Smooth muscle cell (in vitro differentiated cells): Measurements from ENCODE around the gene ARF6. TPM values are rescaled to one million over a fixed set of nuclear protein-coding genes. Genes with fewer than 3 reads are reported as not detected.

Experiments
- DNase-seq: peaks from one replicate; lab custom pipeline; 2025; ENCODE audit not compliant: unreplicated experiment; lab: John Stamatoyannopoulos, UW
- H2AFZ ChIP-seq: fragments of 200-600 bp; sonication (generic); 2 replicates; pipeline ENCODE4 v1.6.0; 2016; ENCODE audit warnings: antibody characterized with exemption, low read depth, mild to moderate bottlenecking
- H3F3A ChIP-seq: fragments of 200-600 bp; sonication (generic); 2 replicates; pipeline ENCODE4 v1.6.0; 2017; ENCODE audit warnings: antibody characterized with exemption, low read depth
- H3K27ac ChIP-seq: fragments of 200-600 bp; sonication (generic); 2 replicates; pipeline ENCODE4 v1.5.1; 2016; ENCODE audit warnings: low read depth, mild to moderate bottlenecking
- H3K27me3 ChIP-seq: fragments of 200-600 bp; sonication (generic); 2 replicates; pipeline ENCODE4 v1.6.1; 2016; ENCODE audit warnings: low read depth, mild to moderate bottlenecking
- H3K36me3 ChIP-seq: fragments of 200-600 bp; sonication (generic); 2 replicates; pipeline ENCODE4 v1.5.1; 2016; ENCODE audit warnings: low read depth
- H3K4me1 ChIP-seq: fragments of 200-600 bp; sonication (generic); 2 replicates; pipeline ENCODE4 v1.5.1; 2016; ENCODE audit warnings: low read depth
- H3K4me2 ChIP-seq: fragments of 200-600 bp; sonication (generic); 2 replicates; pipeline ENCODE4 v1.6.0; 2016; ENCODE audit warnings: mild to moderate bottlenecking
- H3K4me3 ChIP-seq: fragments of 200-600 bp; sonication (generic); 2 replicates; pipeline ENCODE4 v1.5.1; 2016; ENCODE audit warnings: mild to moderate bottlenecking
- H3K79me2 ChIP-seq: fragments of 200-600 bp; sonication (generic); 2 replicates; pipeline ENCODE4 v1.6.0; 2016; ENCODE audit warnings: low read depth, mild to moderate bottlenecking
- H3K9ac ChIP-seq: fragments of 200-600 bp; sonication (generic); 2 replicates; pipeline ENCODE4 v1.6.0; 2016; ENCODE audit warnings: low read depth
- H3K9me3 ChIP-seq: fragments of 200-600 bp; sonication (generic); replicated peaks from 2 replicates; pipeline ENCODE4 v1.5.1; 2016; ENCODE audit warnings: low read depth
- H4K20me1 ChIP-seq: fragments of 200-600 bp; sonication (generic); 2 replicates; pipeline ENCODE4 v1.6.0; 2016; ENCODE audit warnings: low read depth
- CTCF ChIP-seq: fragments of 200-600 bp; sonication (generic); IDR thresholded peaks from 2 replicates; pipeline ENCODE4 v1.5.1; 2017; ENCODE audit warnings: borderline replicate concordance, mild to moderate bottlenecking, antibody characterized with exemption; ENCODE audit not compliant: insufficient read depth, poor library complexity, severe bottlenecking
- WGBS: methylation state at CpG from one replicate; pipeline ENCODE4 v1.1.7; 2016; ENCODE audit warnings: low lambda C conversion rate; 5-methylcytosine and 5-hydroxymethylcytosine counted together
- polyA plus RNA-seq: library from polyadenylated mRNA; unstranded; fragments of >200 nt; fragmentation: Nextera tagmentation; extraction: Ambion mirVana; gene quantifications from 2 replicates; pipeline ENCODE4 v1.2.1, GENCODE V29; 2016
- total RNA-seq: library from RNA; depleted of rRNA; stranded (reverse); fragments of >200 nt; gene quantifications from 2 replicates; pipeline ENCODE4 v1.2.3, GENCODE V29; 2014

Gene ARF6
- total and polyA plus RNA-seq, 2 experiments from 2014 or later, result 59.8 to 68.7 TPM

- Histone ChIP-seq H3F3A (peaks cover 15% of the 10 kb centered on the region), H3K4me3 (no peak overlapping the region), H3K36me3 (no peaks in the 10 kb centered on the region), H3K27me3 (no peaks in the 10 kb centered on the region), H2AFZ (peak overlapping the region; percentile 44), H3K27ac (peak overlapping the region; percentile 58), H3K9me3 (no peaks in the 10 kb centered on the region), H3K9ac (no peak overlapping the region), H3K4me1 (peaks cover 9% of the 10 kb centered on the region), H3K79me2 (peaks cover 2% of the 10 kb centered on the region), H3K4me2 (no peak overlapping the region), H4K20me1 (no peaks in the 10 kb centered on the region)
- no peak for TF ChIP-seq CTCF
- no peak for DNase-seq
- 76% methylated on average over 6 of the region's 6 CpGs for WGBS
These were observed 35.4 kb upstream of the ARF6 start for GRCh38 chr14:49857427-49858003.

GRCh38 chr14:49858383-49858782 lies 34.5 kb upstream of the ARF6 start:
- Histone ChIP-seq H3K79me2 (no peaks in the 10 kb centered on the region), H3K9me3 (no peaks in the 10 kb centered on the region), H3K4me3 (no peak overlapping the region), H3K4me2 (no peak overlapping the region), H2AFZ (no peak overlapping the region), H3K4me1 (peaks cover 9% of the 10 kb centered on the region), H4K20me1 (no peaks in the 10 kb centered on the region), H3F3A (peaks cover 15% of the 10 kb centered on the region), H3K27me3 (no peaks in the 10 kb centered on the region), H3K36me3 (no peaks in the 10 kb centered on the region), H3K9ac (no peak overlapping the region), H3K27ac (no peak overlapping the region)
- TF ChIP-seq CTCF, result no peak
- no peak for DNase-seq
- 91% methylated on average over 3 of the region's 3 CpGs for WGBS

GRCh38 chr14:49860988-49861698 lies 31.7 kb upstream of the ARF6 start:
- H4K20me1 ChIP-seq, result no peaks in the 10 kb centered on the region
- no peaks in the 10 kb centered on the region for H3K79me2 ChIP-seq
- peak overlapping the region; percentile 95 for H3K27ac ChIP-seq
- peak overlapping the region; percentile 68 for H3K4me3 ChIP-seq
- H3K9me3 ChIP-seq, result no peaks in the 10 kb centered on the region
- peak overlapping the region; percentile 94 for H3K9ac ChIP-seq
- peaks cover 23% of the 10 kb centered on the region for H3F3A ChIP-seq
- peaks cover 12% of the 10 kb centered on the region for H3K4me1 ChIP-seq
- H2AFZ ChIP-seq, result peak overlapping the region; percentile 93
- H3K36me3 ChIP-seq, result no peaks in the 10 kb centered on the region
- DNase-seq, result no peak
- no peaks in the 10 kb centered on the region for H3K27me3 ChIP-seq
- peak overlapping the region; percentile 90 for H3K4me2 ChIP-seq
- 28% methylated on average over 4 of the region's 4 CpGs for WGBS
- no peak for TF ChIP-seq CTCF

- Histone ChIP-seq H3K4me1 (peaks cover 12% of the 10 kb centered on the region), H3K9ac (peak overlapping the region; percentile 94), H3K4me2 (peak overlapping the region; percentile 90), H4K20me1 (no peaks in the 10 kb centered on the region), H3K9me3 (no peaks in the 10 kb centered on the region), H3K36me3 (no peaks in the 10 kb centered on the region), H2AFZ (peak overlapping the region; percentile 93), H3K79me2 (no peaks in the 10 kb centered on the region), H3K27me3 (no peaks in the 10 kb centered on the region), H3K4me3 (peak overlapping the region; percentile 68), H3K27ac (peak overlapping the region; percentile 95), H3F3A (peaks cover 23% of the 10 kb centered on the region)
- under 1% methylated on average over 12 of the region's 12 CpGs for WGBS
- no peak for TF ChIP-seq CTCF
- DNase-seq, result no peak
These were observed 31.2 kb upstream of the ARF6 start for GRCh38 chr14:49861699-49862088.
